ENCODE measurements around the gene MRPL16.
"Not testable (repeated sequence)": the region's sequence is repeated elsewhere in the genome, so short reads cannot be mapped to it uniquely, and the experiment has no call there.

The MRPL16 gene

DNA sequence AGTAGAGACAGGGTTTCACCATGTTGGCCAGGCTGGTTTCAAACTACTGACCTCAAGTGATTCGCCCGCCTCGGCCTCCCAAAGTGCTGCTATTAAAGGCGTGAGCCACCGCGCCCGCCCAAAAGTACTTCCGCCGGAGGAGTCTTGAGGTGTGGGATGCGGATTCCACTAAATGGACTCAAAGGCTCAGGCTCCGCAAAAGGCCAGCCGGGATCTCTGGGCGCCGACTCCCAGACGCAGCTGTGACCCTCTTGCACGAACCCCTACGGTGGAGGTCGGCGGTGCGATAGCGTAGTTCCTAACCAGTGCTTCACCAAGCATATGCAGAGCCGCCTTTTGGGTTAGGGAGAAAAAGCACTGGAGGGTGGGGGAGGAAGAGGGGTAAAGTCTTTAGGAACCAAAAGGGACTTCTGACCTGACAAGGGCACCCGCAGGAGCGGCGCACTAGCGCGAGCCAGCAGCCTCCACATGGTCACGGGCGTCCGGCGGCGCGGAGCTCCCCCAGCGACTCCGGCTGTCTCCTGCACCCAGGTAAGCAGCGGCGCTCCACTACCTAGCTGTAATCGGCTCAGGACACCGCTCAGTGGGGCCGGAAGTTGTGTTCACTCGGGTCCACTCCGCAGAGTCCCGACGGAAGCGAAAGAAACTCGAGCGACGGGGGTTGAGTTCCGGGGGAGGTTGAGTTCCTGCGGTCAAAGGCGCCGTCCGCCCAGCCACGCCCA lies at the start of gene MRPL16:
MRPL16 (minus strand) TSS at position 590 of the 722 bp plus-strand sequence; CDS start at position 470, 120 bp downstream.
- Histone ChIP-seq H2AFZ (ENCODE audit: low read depth) (peak within 1 kb of the TSS; percentile 100), H4K20me1 (ENCODE audit: insufficient read depth) (no peaks in the 10 kb centered on the region), H3K4me1 (ENCODE audit: low read depth, poor library complexity, severe bottlenecking) (peaks cover 21% of the 10 kb centered on the region), H3K4me2 (peak within 1 kb of the TSS; percentile 74), H3K79me2 (ENCODE audit: insufficient read depth, low read depth) (peaks cover 19% of the 10 kb centered on the region), H3K4me3 (IDR thresholded peaks at IDR 0.05; ENCODE audit: insufficient read depth, low read depth, low read length) (no peak within 1 kb of the TSS), H3K27me3 (ENCODE audit: insufficient read depth, low read depth) (no peaks in the 10 kb centered on the region), H3K36me3 (ENCODE audit: insufficient read depth) (peaks cover 6% of the 10 kb centered on the region; the same call in 1 of the 2 replicates), H3K27ac (peak within 1 kb of the TSS; percentile 90), H3K9ac (peak within 1 kb of the TSS; percentile 93)
- TF ChIP-seq, protein P1, sequence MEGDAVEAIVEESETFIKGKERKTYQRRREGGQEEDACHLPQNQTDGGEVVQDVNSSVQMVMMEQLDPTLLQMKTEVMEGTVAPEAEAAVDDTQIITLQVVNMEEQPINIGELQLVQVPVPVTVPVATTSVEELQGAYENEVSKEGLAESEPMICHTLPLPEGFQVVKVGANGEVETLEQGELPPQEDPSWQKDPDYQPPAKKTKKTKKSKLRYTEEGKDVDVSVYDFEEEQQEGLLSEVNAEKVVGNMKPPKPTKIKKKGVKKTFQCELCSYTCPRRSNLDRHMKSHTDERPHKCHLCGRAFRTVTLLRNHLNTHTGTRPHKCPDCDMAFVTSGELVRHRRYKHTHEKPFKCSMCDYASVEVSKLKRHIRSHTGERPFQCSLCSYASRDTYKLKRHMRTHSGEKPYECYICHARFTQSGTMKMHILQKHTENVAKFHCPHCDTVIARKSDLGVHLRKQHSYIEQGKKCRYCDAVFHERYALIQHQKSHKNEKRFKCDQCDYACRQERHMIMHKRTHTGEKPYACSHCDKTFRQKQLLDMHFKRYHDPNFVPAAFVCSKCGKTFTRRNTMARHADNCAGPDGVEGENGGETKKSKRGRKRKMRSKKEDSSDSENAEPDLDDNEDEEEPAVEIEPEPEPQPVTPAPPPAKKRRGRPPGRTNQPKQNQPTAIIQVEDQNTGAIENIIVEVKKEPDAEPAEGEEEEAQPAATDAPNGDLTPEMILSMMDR (conservative IDR thresholded peaks at IDR 0.05; ENCODE audit: low read depth, low read length): no peak

DNA sequence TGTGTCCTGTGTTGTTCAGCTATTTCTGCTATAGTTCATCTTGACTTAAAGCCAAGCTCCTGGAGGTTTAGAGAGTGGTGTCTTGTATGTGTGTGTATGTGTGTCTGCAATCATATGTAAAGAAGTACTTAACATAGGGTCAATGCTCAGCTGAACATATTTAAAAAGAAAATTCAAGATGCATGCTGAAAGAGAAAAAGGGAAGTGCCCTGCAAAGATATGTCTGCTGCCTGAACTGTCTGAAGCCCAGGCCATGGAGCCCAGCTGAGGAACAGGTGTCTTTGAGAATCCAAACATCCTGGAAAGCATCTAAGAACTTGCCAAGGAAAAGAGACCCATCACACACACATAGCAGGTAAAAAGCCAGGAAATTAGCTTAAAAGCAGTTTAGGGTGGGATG lies 49.1 kb upstream of the MRPL16 start:
- Histone ChIP-seq H3K36me3 (ENCODE audit: insufficient read depth) (no peaks in the 10 kb centered on the region), H3K27me3 (ENCODE audit: insufficient read depth, low read depth) (no peaks in the 10 kb centered on the region), H3K4me2 (no peak overlapping the region), H3K79me2 (ENCODE audit: insufficient read depth, low read depth) (no peaks in the 10 kb centered on the region), H3K4me3 (IDR thresholded peaks at IDR 0.05; ENCODE audit: insufficient read depth, low read depth, low read length) (no peak overlapping the region), H4K20me1 (ENCODE audit: insufficient read depth) (no peaks in the 10 kb centered on the region), H3K27ac (no peak overlapping the region), H2AFZ (ENCODE audit: low read depth) (no peak overlapping the region), H3K4me1 (ENCODE audit: low read depth, poor library complexity, severe bottlenecking) (no peaks in the 10 kb centered on the region), H3K9ac (no peak overlapping the region)
- TF ChIP-seq, protein P1 (conservative IDR thresholded peaks at IDR 0.05; ENCODE audit: low read depth, low read length): no peak

DNA sequence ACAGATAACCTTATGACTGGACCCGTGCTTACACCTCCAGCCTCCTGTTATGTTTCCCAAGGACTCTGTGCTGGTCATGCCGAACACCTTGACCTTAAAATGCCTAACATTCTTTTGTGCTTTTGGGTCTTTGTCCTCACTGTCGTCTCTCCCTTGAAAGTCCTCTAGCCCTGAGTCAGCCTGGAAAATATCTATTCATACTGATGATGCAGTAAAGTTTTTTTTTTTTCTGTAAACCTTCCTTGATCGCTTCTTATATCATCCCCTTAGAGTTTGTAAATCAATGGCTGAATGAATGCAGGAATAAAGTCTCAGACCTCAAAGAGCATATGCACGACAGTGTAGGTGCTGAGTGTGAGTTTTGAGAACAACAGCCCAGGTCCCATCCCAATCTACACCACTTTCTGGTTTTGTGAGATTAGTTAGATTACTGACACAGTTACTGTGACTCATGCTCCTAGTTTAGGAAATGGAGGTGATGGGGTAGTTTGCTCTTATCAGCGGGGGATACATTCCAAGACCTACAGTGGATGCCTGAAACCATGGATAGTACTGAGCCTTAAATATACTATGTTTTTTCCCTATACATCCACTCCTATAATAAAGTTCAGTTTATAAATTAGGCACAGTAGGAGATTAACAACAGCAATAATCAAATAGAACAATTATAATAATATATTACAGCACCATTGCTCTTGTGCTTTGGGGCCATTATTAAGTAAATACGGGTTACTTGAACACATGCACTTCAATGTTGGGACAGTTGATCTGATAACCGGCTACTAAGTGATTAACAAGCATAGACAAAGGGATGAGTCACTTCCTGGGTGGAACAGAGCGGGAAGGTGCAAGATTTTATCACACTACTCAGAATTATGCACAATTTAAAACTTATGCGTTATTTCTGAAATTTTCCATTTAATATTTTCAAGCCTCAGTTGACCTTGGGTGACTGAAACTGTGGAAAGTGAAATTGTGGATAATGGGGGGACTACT lies 47.2 kb upstream of the MRPL16 start:
- Histone ChIP-seq H3K27ac (no peak overlapping the region), H3K4me3 (IDR thresholded peaks at IDR 0.05; ENCODE audit: insufficient read depth, low read depth, low read length) (no peak overlapping the region), H3K9ac (no peak overlapping the region), H3K4me2 (no peak overlapping the region), H3K36me3 (ENCODE audit: insufficient read depth) (no peaks in the 10 kb centered on the region), H3K4me1 (ENCODE audit: low read depth, poor library complexity, severe bottlenecking) (no peaks in the 10 kb centered on the region), H3K79me2 (ENCODE audit: insufficient read depth, low read depth) (no peaks in the 10 kb centered on the region), H3K27me3 (ENCODE audit: insufficient read depth, low read depth) (no peaks in the 10 kb centered on the region), H4K20me1 (ENCODE audit: insufficient read depth) (no peaks in the 10 kb centered on the region), H2AFZ (ENCODE audit: low read depth) (no peak overlapping the region)
- TF ChIP-seq, protein P1 (conservative IDR thresholded peaks at IDR 0.05; ENCODE audit: low read depth, low read length): no peak

DNA sequence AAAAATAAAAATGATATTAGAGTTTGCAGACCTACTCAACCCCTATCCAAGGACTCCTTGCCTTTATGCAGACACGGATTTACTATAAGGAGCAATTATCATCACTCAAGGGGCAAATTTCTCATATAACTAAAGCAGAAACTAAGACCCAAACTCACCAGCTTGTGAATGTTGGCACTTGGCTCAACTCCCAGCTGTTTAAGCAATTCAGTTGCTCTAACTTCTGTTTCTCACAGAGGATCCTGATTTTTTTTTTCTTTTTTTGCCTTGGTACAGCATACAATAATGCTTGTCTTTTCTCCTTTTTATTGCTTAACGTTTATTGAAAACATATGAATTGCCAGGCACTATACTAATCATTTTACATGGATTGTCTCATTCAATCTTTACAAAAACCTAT lies 44.3 kb upstream of the MRPL16 start:
- no peak overlapping the region for H3K4me3 ChIP-seq (IDR thresholded peaks at IDR 0.05; ENCODE audit: insufficient read depth, low read depth, low read length)
- no peaks in the 10 kb centered on the region for H3K79me2 ChIP-seq (ENCODE audit: insufficient read depth, low read depth)
- no peak overlapping the region for H3K4me2 ChIP-seq
- no peaks in the 10 kb centered on the region for H4K20me1 ChIP-seq (ENCODE audit: insufficient read depth)
- H3K27me3 ChIP-seq (ENCODE audit: insufficient read depth, low read depth): no peaks in the 10 kb centered on the region
- no peak overlapping the region for H3K27ac ChIP-seq
- TF ChIP-seq, protein P1 (conservative IDR thresholded peaks at IDR 0.05; ENCODE audit: low read depth, low read length): no peak
- H3K36me3 ChIP-seq (ENCODE audit: insufficient read depth): no peaks in the 10 kb centered on the region
- no peak overlapping the region for H3K9ac ChIP-seq
- H3K4me1 ChIP-seq (ENCODE audit: low read depth, poor library complexity, severe bottlenecking): no peaks in the 10 kb centered on the region
- H2AFZ ChIP-seq (ENCODE audit: low read depth): no peak overlapping the region

DNA sequence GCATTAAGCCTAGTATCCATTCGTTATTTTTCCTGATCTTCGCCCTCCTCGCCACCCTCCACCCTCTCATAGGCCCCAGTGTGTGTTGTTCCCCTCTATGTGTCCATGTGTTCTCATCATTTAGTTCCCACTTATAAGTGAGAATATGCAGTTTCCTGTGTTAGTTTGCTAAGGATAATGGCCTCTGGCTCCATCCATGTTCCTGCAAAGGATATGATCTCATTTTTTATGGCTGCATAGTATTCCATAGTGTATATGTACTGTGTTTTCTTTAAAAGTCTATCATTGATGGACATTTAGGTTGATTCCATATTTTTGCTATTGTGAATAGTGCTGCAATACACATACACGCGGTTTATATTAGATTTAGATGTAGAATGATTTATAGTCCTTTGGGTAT lies 40.8 kb upstream of the MRPL16 start:
- not testable (repeated sequence) for H3K79me2 ChIP-seq (ENCODE audit: insufficient read depth, low read depth); H3K27me3 ChIP-seq (ENCODE audit: insufficient read depth, low read depth); H2AFZ ChIP-seq (ENCODE audit: low read depth); H3K4me2 ChIP-seq; H3K36me3 ChIP-seq (ENCODE audit: insufficient read depth); H3K27ac ChIP-seq; H3K4me3 ChIP-seq (IDR thresholded peaks at IDR 0.05; ENCODE audit: insufficient read depth, low read depth, low read length); H4K20me1 ChIP-seq (ENCODE audit: insufficient read depth); H3K4me1 ChIP-seq (ENCODE audit: low read depth, poor library complexity, severe bottlenecking); H3K9ac ChIP-seq

DNA sequence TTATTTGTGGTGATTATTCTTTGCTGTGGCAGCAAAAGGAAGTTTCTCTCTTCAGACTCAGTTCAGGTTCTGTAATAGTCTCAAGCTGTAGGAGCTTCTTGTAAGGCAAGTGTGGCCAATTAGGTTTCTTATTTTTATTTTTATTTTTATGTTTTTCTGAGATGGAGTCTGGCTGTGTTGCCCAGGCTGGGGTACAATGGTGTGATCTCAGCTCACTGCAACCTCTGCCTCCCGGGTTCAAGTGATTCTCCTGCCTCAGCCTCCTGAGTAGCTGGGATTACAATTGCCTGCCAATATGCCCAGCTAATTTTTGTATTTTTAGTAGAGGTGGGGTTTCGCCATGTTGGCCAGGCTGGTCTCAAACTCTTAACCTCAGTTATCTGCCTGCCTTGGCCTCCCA lies 39.0 kb upstream of the MRPL16 start:
- H3K4me3 ChIP-seq (IDR thresholded peaks at IDR 0.05; ENCODE audit: insufficient read depth, low read depth, low read length); H3K79me2 ChIP-seq (ENCODE audit: insufficient read depth, low read depth); H3K4me2 ChIP-seq; H3K36me3 ChIP-seq (ENCODE audit: insufficient read depth); H4K20me1 ChIP-seq (ENCODE audit: insufficient read depth); H3K27me3 ChIP-seq (ENCODE audit: insufficient read depth, low read depth); H3K9ac ChIP-seq; H3K4me1 ChIP-seq (ENCODE audit: low read depth, poor library complexity, severe bottlenecking); H3K27ac ChIP-seq; H2AFZ ChIP-seq (ENCODE audit: low read depth): not testable (repeated sequence)
